ENCODE results near the gene MRGPRF.

- no peak for TF ChIP-seq POLR2AphosphoS5 (IDR thresholded peaks at IDR 0.05; ENCODE audit: low read depth, low read length)
- no peak for TF ChIP-seq POLR2A (IDR thresholded peaks at IDR 0.05; ENCODE audit: low read depth, low read length)
Measured at GRCh38 chr11:69044111-69045013, 31.3 kb upstream of the MRGPRF start.
